ENCODE data around the gene PRDM5.

- no peak for TF ChIP-seq EZH2phosphoT487 (IDR thresholded peaks at IDR 0.05; ENCODE audit: insufficient read depth, low read depth)
- TF ChIP-seq EZH2 (IDR thresholded peaks at IDR 0.05; ENCODE audit: insufficient read depth, poor library complexity, severe bottlenecking) = no peak
Observed at GRCh38 chr4:120775431-120775830, 147.1 kb downstream of the PRDM5 start.

Measured in GM23248 (cell line).